Chondrocyte (in vitro differentiated cells): ENCODE measurements around the gene ANKRD6. TPM values are rescaled to one million over a fixed set of nuclear protein-coding genes. Genes with fewer than 3 reads are reported as not detected.
A peak's percentile ranks its signal among the peaks of the same experiment; 100 is the strongest.

Experiments
- DNase-seq: peaks from one replicate; pipeline ENCODE4 v3.0.0; 2021; ENCODE audit warnings: mixed read lengths, low spot score
- H3K27ac Mint-ChIP-seq: one replicate; pipeline ENCODE4 v1.8.0; 2021; ENCODE audit warnings: mild to moderate bottlenecking, moderate library complexity, mixed read lengths; ENCODE audit not compliant: unreplicated experiment
- H3K27me3 Mint-ChIP-seq: 2 replicates; pipeline ENCODE4 v1.8.0; 2021; ENCODE audit warnings: low read depth, mixed read lengths
- H3K36me3 Mint-ChIP-seq: 2 replicates; pipeline ENCODE4 v1.8.0; 2021; ENCODE audit warnings: low read depth, mixed read lengths
- H3K4me1 Mint-ChIP-seq: 2 replicates; pipeline ENCODE4 v1.8.0; 2021; ENCODE audit warnings: low read depth, mild to moderate bottlenecking, mixed read lengths
- H3K4me3 Mint-ChIP-seq: one replicate; pipeline ENCODE4 v1.8.0; 2021; ENCODE audit warnings: mild to moderate bottlenecking, moderate library complexity, mixed read lengths; ENCODE audit not compliant: unreplicated experiment
- H3K9me3 Mint-ChIP-seq: 2 replicates; pipeline ENCODE4 v1.8.0; 2021; ENCODE audit warnings: low read depth, mixed read lengths
- CTCF ChIP-seq: fragments of 200-600 bp; sonication (generic); IDR thresholded peaks from 2 replicates; pipeline ENCODE4 v1.5.0; 2021; ENCODE audit warnings: antibody characterized with exemption, mild to moderate bottlenecking, moderate library complexity
- total RNA-seq: library from RNA; stranded (reverse); gene quantifications from 3 replicates; pipeline ENCODE4 v1.2.1, GENCODE V29; 2021

The ANKRD6 gene
- total RNA-seq, 1 donor from 2014 or later = 31.3 TPM

- Mint-ChIP-seq H3K9me3 (no peaks in the 10 kb centered on the region), H3K4me1 (peaks cover 47% of the 10 kb centered on the region), H3K4me3 (no peak overlapping the region), H3K27ac (no peak overlapping the region), H3K27me3 (no peaks in the 10 kb centered on the region), H3K36me3 (peaks cover 8% of the 10 kb centered on the region)
- no peak for TF ChIP-seq CTCF
- DNase-seq = no peak
These were observed 134.9 kb downstream of the ANKRD6 start for GRCh38 chr6:89567630-89568390.

- peak overlapping the region; percentile 84 for H3K27ac Mint-ChIP-seq
- TF ChIP-seq CTCF = no peak
- no peak for DNase-seq
- H3K4me3 Mint-ChIP-seq = no peak overlapping the region
- H3K36me3 Mint-ChIP-seq = peaks cover 3% of the 10 kb centered on the region
- H3K9me3 Mint-ChIP-seq = no peaks in the 10 kb centered on the region
- peaks cover 9% of the 10 kb centered on the region for H3K4me1 Mint-ChIP-seq
- no peaks in the 10 kb centered on the region for H3K27me3 Mint-ChIP-seq
These were observed 142.1 kb downstream of the ANKRD6 start for GRCh38 chr6:89574910-89575561.

GRCh38 chr6:89575562-89575960 is 142.6 kb downstream of the ANKRD6 start:
- H3K4me3 Mint-ChIP-seq = no peak overlapping the region
- peaks cover 3% of the 10 kb centered on the region for H3K36me3 Mint-ChIP-seq
- H3K9me3 Mint-ChIP-seq = no peaks in the 10 kb centered on the region

GRCh38 chr6:89580997-89581666 is 148.2 kb downstream of the ANKRD6 start:
- peaks cover 1% of the 10 kb centered on the region for H3K36me3 Mint-ChIP-seq
- H3K27ac Mint-ChIP-seq = no peak overlapping the region
- H3K4me3 Mint-ChIP-seq = no peak overlapping the region
- no peaks in the 10 kb centered on the region for H3K9me3 Mint-ChIP-seq
- H3K4me1 Mint-ChIP-seq = peaks cover 22% of the 10 kb centered on the region
- H3K27me3 Mint-ChIP-seq = no peaks in the 10 kb centered on the region
- TF ChIP-seq CTCF = no peak
- no peak for DNase-seq

More at GRCh38 chr6:89575562-89575960, 142.6 kb downstream of the ANKRD6 start:
- H3K27ac Mint-ChIP-seq = no peak overlapping the region
- no peak for DNase-seq
- H3K4me1 Mint-ChIP-seq = peaks cover 9% of the 10 kb centered on the region
- no peaks in the 10 kb centered on the region for H3K27me3 Mint-ChIP-seq
- TF ChIP-seq CTCF = no peak

- H3K27ac Mint-ChIP-seq = no peak overlapping the region
- no peak overlapping the region for H3K4me3 Mint-ChIP-seq
- H3K27me3 Mint-ChIP-seq = no peaks in the 10 kb centered on the region
- H3K4me1 Mint-ChIP-seq = peaks cover 22% of the 10 kb centered on the region
- no peak for TF ChIP-seq CTCF
- peaks cover under 1% of the 10 kb centered on the region for H3K36me3 Mint-ChIP-seq
- H3K9me3 Mint-ChIP-seq = no peaks in the 10 kb centered on the region
- DNase-seq = no peak
These were observed 148.7 kb downstream of the ANKRD6 start for GRCh38 chr6:89581689-89582088.
